ENCODE measurements around the gene ZEB2. TPM values are rescaled to one million over a fixed set of nuclear protein-coding genes. Genes with fewer than 3 reads are reported as not detected.

ZEB2 gene
- total RNA-seq, 1 experiment from 2014 or later: 1.2 TPM

DNA sequence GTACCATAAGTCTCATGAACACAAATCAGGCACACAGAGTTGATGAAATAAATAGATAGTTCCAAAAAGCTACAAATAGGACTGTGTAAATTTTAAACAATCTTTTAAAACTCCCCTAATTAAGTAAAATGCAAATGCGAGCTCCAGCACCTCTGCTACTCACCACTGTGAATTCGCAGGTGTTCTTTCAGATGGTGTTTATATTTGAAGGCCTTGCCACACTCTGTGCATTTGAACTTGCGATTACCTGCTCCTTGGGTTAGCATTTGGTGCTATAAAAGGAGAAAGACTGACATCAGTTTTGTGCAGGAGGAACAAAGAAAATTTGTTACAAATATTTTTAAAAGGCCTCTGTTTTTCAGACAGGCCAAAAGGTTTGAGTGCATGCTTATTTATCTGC is 118.9 kb downstream of the ZEB2 start:
- H2BK5ac ChIP-seq (ENCODE audit: insufficient read length, low read length): no peak overlapping the region
- no peak overlapping the region for H2BK12ac ChIP-seq (ENCODE audit: insufficient read length, low read depth, low read length)
- no peak overlapping the region for H2BK120ac ChIP-seq (ENCODE audit: low read depth, low read length, poor library complexity, severe bottlenecking)
- DNase-seq: no peak
- H3K9me3 ChIP-seq (ENCODE audit: control insufficient read depth, low read depth, low read length): no peaks in the 10 kb centered on the region
- H3K79me2 ChIP-seq (ENCODE audit: insufficient read depth, low read length): no peaks in the 10 kb centered on the region
- no peak overlapping the region for H3K4ac ChIP-seq (ENCODE audit: low read depth, low read length)
- no CpG with 5 or more reads among the region's 3 CpGs for WGBS (ENCODE audit: extremely low coverage, insufficient read length, low lambda C conversion rate)
- no peaks in the 10 kb centered on the region for H3K23me2 ChIP-seq (ENCODE audit: insufficient read length, low read depth, low read length, poor library complexity, severe bottlenecking)
- Mint-ChIP-seq H3K4me3 (no peak overlapping the region), H3K9me3 (no peaks in the 10 kb centered on the region), H3K27ac (no peak overlapping the region), H3K4me1 (peaks cover 15 to 21% of the 10 kb centered on the region in 2 experiments), H3K36me3 (ENCODE audit: insufficient read depth in 1 of 3, low read depth in 3 of 3) (peaks cover 0 to 4% (median 0%) of the 10 kb centered on the region in 3 experiments; a peak in 1 of 7 replicates), H3K27me3 (ENCODE audit: low read depth) (no peaks in the 10 kb centered on the region)
- H3K14ac ChIP-seq (ENCODE audit: insufficient read depth, low read length): no peak overlapping the region
- no peak overlapping the region for H4K8ac ChIP-seq (replicated peaks; ENCODE audit: insufficient read length, low read depth, low read length)
- no peak overlapping the region for H4K91ac ChIP-seq (ENCODE audit: insufficient read length, low read depth, low read length)
- H2AK5ac ChIP-seq (ENCODE audit: insufficient read length, low read length): no peak overlapping the region
- no peaks in the 10 kb centered on the region for H3K79me1 ChIP-seq (ENCODE audit: insufficient read depth, low read depth, low read length, poor library complexity, severe bottlenecking)
- no peak overlapping the region for H3K9ac ChIP-seq (ENCODE audit: extremely low read depth, insufficient read length, low read length)
- no peak overlapping the region for H3K18ac ChIP-seq (ENCODE audit: insufficient read length, low read depth, low read length)
- H2BK15ac ChIP-seq (ENCODE audit: low read depth, low read length): no peak overlapping the region
- H3K27ac ChIP-seq (ENCODE audit: insufficient read length, low read depth, low read length): no peak overlapping the region
- H3T11ph ChIP-seq (ENCODE audit: low read length): no peak overlapping the region
- no peak overlapping the region for H3K4me2 ChIP-seq (ENCODE audit: insufficient read depth, insufficient read length, low read length)
- H2AFZ ChIP-seq (ENCODE audit: low read length): no peak overlapping the region
- no peak overlapping the region for H4K5ac ChIP-seq (ENCODE audit: insufficient read length, low read depth, low read length)
- no peak overlapping the region for H3K56ac ChIP-seq (ENCODE audit: insufficient read length, low read depth, low read length)
- no peaks in the 10 kb centered on the region for H4K20me1 ChIP-seq (ENCODE audit: control insufficient read depth, insufficient read depth, insufficient read length)
- no peaks in the 10 kb centered on the region; the same call in 1 of the 2 replicates for H3K4me1 ChIP-seq (ENCODE audit: insufficient read depth, low read length)
- no peak overlapping the region for H3K23ac ChIP-seq (ENCODE audit: insufficient read length, low read depth, low read length)
- no peak overlapping the region for H2BK20ac ChIP-seq (ENCODE audit: low read depth, low read length, poor library complexity, severe bottlenecking)
- no peak for TF ChIP-seq CTCF (conservative IDR thresholded peaks at IDR 0.05)
- no peaks in the 10 kb centered on the region for H3K27me3 ChIP-seq (ENCODE audit: insufficient read depth, low read length)

All from H9 (cell line).